GM12865 (cell line): ENCODE data around the gene ITGB7.
A peak's percentile ranks its signal among the peaks of the same experiment; 100 is the strongest.

Source experiments
- DNase-seq: peaks from one replicate; pipeline ENCODE4 v3.0.0; 2010; ENCODE audit warnings: low read depth
- H3K4me3 ChIP-seq: 2 replicates; pipeline ENCODE4 v1.5.1; 2011; ENCODE audit warnings: mild to moderate bottlenecking, low read depth, low read length, control low read depth
- CTCF ChIP-seq: IDR thresholded peaks from 2 replicates; pipeline ENCODE4 v1.5.1; 2011; ENCODE audit warnings: low read length, control low read depth, low read depth, inconsistent platforms; ENCODE audit not compliant: insufficient read depth; ENCODE audit errors: missing control alignments

The ITGB7 gene

GRCh38 chr12:53215497-53215896 is 8.4 kb upstream of the ITGB7 start:
- no peak overlapping the region for H3K4me3 ChIP-seq
- DNase-seq = no peak
- TF ChIP-seq CTCF = no peak

- no peak for DNase-seq
- TF ChIP-seq CTCF = no peak
- H3K4me3 ChIP-seq = no peak overlapping the region
Measured at GRCh38 chr12:53214687-53215455, 7.8 kb upstream of the ITGB7 start.

GRCh38 chr12:53214221-53214620 is 7.2 kb upstream of the ITGB7 start:
- H3K4me3 ChIP-seq = no peak overlapping the region
- TF ChIP-seq CTCF = no peak
- no peak for DNase-seq

GRCh38 chr12:53213348-53213747 is 6.3 kb upstream of the ITGB7 start:
- peak; percentile 88 for DNase-seq
- no peak overlapping the region for H3K4me3 ChIP-seq
- TF ChIP-seq CTCF = peak; percentile 97

- TF ChIP-seq CTCF = no peak
- no peak for DNase-seq
- H3K4me3 ChIP-seq = no peak overlapping the region
Measured at GRCh38 chr12:53212931-53213330, 5.9 kb upstream of the ITGB7 start.

- peak; percentile 42 for DNase-seq
Measured at GRCh38 chr12:53211476-53212381, 4.7 kb upstream of the ITGB7 start.

More at GRCh38 chr12:53211476-53212381, 4.7 kb upstream of the ITGB7 start:
- no peak overlapping the region for H3K4me3 ChIP-seq
- peak; percentile 49 for TF ChIP-seq CTCF
